Activated gamma-delta T cell (primary cell): Measurements from ENCODE around the gene ZNF575.

Experiments
- DNase-seq: peaks from one replicate; lab custom pipeline; 2025; lab: John Stamatoyannopoulos, UW

The ZNF575 gene

DNA sequence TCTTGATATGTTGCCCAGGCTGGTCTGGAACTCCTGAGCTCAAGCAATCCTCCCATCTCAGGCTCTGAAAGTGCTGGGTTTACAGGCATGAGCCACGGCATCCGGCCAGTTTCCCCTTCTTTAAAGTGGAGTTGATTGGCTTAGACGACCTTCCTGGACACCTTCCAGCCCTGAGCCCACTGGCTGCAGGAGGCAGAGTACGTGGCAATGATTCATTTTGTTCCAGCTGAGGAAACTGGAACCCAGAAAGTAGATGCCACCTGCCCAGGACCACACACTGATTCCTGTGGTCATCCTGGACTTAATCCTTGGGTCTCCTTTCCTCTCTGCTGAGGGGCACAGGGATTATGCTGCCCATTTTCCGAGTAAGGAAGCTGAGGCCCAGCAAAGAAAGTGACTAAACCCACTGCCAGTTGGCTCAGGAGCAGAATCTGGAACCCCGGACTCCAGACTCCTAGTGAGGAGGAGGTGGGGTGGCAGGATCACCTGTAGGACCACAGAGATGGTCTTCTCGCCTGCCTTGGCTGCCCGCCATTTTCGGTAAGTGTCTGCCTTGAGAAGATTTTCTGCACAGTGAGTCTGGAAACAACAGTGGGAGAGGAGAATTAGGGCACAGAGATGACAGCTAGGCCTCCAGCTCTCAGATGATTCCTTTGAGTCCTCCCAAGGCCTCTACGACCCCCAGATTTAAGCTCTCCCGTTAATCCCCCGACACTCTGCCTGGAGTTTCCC, 41.6 kb downstream of the ZNF575 start:
- DNase-seq, result no peak

DNA sequence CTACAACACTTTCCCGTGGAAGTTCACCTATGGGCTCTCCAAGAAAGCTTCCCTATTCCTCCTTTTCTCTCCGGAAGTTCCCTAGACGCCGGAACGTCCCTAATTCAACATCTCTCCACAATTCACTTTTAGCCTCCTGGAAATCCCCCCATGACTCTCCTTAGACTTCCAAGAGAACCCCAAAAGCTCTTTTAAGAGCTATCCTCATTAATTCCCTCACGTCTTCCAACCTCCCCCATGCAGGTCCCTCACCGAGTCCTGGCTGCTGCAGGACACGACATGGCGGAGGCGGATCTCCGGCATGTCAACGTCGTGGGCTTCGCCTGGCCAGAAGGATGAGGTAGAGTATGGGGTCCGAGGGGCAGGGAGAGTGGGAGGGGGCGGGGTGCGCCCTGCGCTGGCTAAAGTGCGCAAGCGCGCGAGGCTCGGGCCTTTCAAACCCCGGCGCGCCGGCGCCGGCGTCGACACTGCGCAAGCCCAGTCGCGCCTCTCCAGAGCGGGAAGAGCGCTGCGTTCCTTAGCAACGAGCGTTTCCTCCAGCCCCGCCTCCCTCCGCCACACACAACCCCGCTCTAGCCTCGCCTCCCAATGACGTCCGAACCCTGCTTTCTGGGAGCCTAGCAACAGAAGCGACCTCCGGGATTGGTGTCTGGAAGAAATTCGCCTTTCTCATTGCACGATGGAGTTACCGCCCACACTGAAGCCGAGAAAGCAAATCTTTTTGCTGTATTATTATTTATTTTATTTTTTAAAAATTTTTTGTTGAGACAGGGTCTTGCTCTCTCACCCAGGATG, 42.4 kb downstream of the ZNF575 start, which contains the start of the genes PINLYP and XRCC1:
TSS of gene PINLYP (plus strand) at position 646 of the 795 bp plus-strand sequence. CDS start 1,391 bp downstream, outside the sequence.
TSS of gene XRCC1 (minus strand) at position 372 of the 795 bp plus-strand sequence. CDS start at position 303, 69 bp downstream.
- DNase-seq, result peak; percentile 89

DNA sequence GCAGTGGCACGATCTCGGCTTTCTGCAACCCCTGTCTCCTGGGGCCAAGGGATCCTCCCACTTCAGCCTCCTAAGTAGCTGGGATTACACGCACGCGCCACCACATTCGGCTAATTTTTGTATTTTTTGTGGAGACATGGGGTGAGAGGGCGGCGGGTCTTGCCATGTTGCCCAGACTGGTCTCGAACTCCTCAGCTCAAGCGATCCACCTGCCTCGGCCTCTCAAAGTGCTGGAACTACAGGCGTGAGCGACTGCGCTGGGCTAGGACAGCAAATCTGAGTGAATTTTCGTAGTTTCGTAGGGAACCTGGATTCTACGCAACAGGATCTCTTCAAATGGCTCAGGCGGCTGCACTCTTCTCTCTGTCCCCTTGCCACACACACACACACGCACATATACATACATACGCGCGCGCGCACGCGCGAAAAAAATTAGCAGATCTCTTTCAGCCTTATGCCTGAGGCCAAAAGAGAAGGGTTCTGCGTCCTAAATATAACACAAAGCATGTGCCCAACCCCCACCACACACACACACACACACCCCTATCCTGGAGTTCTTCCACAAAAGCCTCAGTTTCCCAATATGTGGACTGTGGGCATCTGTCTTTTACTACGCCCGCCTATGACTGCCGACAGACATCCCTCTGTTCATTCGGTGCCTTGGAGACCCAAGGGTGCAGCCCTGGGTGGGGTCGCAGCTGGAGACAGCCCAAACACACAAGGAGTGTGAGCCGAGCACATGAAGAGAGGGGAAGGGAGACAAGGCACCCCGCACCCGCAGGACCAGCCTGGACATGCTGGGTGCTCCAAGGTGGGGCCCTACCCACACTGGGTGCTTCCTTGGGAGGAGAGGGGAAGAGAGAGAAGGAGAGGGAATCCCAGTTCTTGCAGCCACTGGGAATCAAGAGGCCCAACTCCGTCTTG, 43.2 kb downstream of the ZNF575 start:
- no peak for DNase-seq

DNA sequence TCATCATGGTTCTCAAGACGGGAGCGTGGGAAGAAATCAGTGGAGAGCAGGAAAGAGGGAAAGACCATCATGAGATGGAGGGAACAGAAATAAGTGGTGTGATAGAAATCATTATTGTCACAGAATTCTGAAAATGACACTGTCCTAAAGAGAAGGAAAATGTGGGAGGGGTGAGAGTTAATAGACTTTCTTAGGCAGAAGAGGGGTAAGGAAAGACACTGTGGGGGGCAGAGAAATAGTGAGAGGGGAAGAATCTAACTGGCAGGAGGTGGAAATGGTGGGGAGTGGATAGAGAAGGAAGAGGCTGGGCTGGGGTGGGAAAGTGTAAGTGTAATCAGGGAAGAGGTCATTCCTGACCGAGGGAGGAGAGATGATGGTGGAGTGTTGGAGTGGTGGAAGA, 45.8 kb downstream of the ZNF575 start:
- DNase-seq, result no peak

DNA sequence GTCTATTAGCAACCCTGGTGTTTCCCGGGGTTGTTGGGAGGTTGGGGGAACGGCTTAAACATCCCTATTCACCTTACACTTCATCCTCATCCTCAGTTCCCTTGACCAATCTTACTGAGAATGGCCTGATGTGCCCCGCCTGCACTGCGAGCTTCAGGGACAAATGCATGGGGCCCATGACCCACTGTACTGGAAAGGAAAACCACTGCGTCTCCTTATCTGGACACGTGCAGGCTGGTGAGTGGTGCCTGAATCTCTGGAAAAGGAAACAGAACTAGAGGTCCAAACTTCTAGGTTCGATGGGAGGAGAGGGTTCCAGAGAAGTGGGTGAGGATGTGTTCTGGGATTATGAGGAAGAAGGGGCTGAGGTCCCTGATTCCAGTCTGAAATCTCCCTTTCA, 48.5 kb downstream of the ZNF575 start:
- DNase-seq, result no peak

DNA sequence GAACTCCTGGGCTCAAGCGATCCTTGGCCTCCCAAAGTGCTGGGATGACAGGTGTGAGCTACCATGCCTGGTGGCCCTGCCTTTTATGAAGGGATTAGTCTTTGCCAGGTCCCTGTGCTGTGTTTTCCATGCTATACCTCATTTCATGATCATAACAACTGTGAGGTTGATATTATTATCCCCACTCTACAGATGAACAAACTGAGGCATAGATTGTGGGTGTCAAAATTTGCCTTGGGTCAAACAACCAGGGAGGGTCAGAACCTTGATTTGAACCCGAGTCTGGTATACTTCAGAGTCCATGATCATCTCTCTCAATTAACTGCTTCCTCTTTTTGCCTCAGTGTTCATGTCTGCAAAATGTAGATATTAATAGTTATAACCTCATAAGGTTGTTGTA, 49.5 kb downstream of the ZNF575 start:
- DNase-seq, result no peak

DNA sequence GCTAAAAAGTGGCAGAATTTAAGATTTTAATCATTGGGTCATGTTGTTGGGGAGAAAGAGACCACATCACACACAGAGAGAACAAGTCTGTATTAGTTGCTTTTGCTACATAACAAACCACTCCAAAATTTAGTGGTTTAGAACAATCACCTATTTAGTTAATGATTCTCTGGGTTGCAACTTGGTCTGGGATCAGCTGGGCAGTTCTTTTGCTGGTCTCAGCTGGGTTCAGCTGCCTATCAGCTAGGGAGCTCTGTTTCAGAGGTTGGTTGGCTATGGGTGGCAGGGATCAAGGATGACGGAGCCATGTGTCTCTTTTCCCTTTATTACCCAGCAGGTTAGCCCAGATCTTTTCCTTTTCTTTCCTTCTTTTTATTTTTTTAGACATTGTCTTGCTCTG, 51.5 kb downstream of the ZNF575 start:
- no peak for DNase-seq
